Measurements from ENCODE around the gene TBC1D9. TPM values are rescaled to one million over a fixed set of nuclear protein-coding genes. Genes with fewer than 3 reads are reported as not detected.
"Not testable (repeated sequence)": the region's sequence is repeated elsewhere in the genome, so short reads cannot be mapped to it uniquely, and the experiment has no call there.

The TBC1D9 gene
- total RNA-seq: 15.0 TPM
- long read RNA-seq, full-length matches to known transcripts: 3 of 14 reads
- long read RNA-seq, partial matches to known transcripts: 9 of 14 reads
- long read RNA-seq, other reads (novel, unspliced or antisense): 2 of 14 reads

DNA sequence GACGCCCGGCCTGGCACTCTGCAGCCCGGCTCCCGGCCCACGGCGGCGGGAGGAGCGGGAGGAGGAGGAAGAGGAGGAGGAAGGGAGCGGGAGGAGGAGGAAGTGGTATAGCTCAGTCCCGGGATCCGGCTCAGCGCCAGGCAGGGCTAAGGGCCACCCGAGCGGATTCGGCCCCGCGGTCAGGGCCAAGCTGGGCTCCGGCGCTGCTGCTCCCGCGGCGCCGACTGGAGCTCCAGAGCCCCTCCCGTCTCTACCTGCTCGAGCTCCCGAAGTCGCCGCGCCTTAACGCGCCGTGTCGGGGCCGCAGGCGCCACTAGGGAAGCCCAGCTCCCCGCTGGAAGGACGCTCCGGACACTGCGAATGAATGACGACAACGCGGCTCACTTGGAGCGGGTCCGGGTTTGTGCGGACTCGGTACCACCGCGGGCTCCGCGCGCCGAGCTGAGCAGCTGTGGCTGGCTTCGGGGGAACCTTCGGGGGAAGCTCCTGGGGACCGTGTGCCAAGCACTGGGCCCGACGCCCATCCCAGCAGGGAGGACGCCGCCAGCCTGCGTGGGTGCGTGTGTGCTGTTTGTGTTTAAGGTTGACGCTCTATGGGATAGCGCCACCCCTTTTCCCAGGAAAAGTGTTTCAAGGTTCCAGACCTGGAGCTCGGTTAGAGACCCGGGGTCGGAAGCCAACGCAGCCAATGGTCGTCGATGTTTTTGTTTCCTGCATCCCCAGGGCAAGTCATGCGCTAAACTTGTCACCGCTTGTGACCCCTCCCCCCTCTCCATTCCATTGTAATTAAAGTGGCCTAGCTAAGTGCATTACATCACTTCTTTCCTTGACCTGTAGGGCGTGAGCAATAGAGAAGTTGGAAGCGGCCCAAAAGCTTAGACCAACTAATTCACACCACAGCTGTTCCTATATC lies at the start of gene TBC1D9:
TBC1D9 (minus strand) TSS at position 67 of the 913 bp plus-strand sequence. CDS start 340 bp downstream, outside the sequence.
- DNase-seq (ENCODE audit: low spot score): peak; percentile 88
- intact Hi-C loops (cut with DNase I): loop anchor here (5.0 kb wide), 4 partner anchors 64 to 384 kb away; partner anchors contain the start of gene SCOC

DNA sequence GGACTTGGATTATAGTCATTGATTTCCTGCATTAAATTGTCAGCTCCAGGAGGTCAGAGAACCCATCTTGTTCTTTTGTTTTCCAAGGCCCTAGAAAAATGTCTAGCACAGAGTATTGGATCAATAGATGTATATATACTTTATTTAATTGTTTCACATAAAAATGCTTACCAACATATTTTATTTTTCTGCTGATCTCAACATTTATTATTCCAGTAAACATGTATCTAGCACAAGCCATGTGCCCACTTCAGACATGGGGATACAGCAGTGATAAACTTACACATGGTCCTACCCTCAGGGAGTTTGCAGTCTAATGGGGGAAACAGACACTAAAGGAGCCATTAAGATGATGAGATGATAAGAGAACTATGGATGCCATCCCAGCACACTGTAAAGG lies 49.1 kb upstream of the TBC1D9 start:
- intact Hi-C loops (cut with DNase I): no loop called here
- no peak for DNase-seq (ENCODE audit: low spot score)

DNA sequence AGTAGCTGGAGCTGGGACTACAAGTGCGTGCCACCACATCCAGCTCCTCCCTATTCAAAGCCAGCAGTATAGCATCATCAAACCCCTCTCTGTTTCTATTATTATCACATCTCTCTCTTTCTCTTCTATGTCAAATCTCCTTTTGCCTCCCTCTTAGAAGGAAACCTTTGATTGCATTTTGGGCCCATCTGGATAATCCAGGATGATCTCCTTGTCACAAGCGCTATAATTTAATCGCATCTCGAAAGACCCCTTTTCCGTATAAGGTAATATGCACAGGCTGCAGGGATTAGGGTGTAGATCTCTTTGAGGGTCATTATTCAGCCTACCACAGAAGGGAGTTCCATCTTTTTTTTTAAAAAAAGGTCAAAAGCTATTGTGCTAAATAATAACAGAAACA lies 46.4 kb upstream of the TBC1D9 start:
- intact Hi-C loops (cut with DNase I): no loop called here
- DNase-seq (ENCODE audit: low spot score): no peak

DNA sequence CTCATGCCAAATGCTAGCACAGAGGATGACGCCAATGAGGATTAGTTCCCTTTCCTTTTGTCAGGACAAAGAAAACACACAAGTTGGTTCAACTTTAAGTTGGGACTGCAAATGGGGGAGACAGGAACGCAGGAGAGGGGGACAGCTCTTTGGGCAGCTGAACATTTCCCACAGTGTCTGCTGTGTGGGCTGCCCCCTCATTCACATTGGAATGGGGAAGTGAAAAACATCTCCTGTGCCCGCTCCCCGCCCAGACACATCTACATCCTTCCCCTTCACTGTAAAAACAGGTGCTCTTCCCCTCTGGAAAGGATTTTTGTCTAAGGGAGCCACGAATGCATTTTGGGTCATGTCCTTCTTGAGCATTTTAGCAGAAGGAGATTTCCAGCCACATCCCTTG lies 44.5 kb upstream of the TBC1D9 start:
- intact Hi-C loops (cut with DNase I): no loop called here

DNA sequence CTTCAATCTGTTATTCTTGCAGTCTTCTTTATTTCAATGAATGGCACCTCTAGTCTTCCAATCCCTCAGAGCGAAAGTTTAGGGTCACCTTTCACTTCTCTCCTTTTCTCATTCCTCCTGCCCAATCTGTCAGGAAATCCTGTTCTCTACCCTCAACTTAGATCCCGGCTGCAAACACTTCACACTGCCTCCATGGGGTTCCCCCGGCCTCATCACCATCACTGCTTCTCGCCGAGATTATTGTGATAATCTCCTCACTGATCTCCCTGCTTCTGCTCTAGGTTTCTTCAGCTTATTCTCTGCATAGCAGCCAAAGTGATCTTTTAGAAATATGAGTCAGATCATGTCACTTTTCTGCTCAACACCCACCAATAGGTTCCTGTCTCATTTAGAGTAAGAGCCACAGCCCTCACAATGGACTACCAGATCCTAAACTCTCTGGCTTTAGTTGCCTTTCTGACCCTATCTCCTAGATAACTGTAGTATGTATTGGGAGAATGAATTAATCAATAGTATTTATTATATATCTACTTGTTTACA lies 43.6 kb upstream of the TBC1D9 start:
- DNase-seq (ENCODE audit: low spot score): no peak
- intact Hi-C loops (cut with DNase I): no loop called here

More for the DNA sequence above, 44.5 kb upstream of the TBC1D9 start:
- DNase-seq (ENCODE audit: low spot score): no peak

DNA sequence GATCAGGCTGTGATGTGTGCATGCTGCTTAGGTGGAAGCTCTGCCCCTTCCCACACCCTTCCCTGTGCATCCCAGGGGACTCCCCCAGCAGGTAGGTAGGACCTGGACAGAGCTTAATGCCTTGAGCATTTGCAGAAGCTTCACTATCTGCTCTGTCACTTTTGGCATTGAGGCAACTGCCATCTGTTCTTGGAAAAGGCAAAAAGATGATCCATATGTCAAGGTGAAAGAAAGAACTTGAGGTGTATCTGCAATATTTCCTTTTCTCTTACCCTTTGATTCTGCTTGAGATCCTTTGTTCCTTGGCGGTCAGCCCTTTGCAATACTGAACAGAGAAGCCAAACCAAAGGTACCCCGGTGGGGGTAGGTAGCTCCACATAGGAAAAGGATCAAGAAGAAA lies 37.1 kb upstream of the TBC1D9 start:
- DNase-seq (ENCODE audit: low spot score): no peak
- intact Hi-C loops (cut with DNase I): no loop called here

DNA sequence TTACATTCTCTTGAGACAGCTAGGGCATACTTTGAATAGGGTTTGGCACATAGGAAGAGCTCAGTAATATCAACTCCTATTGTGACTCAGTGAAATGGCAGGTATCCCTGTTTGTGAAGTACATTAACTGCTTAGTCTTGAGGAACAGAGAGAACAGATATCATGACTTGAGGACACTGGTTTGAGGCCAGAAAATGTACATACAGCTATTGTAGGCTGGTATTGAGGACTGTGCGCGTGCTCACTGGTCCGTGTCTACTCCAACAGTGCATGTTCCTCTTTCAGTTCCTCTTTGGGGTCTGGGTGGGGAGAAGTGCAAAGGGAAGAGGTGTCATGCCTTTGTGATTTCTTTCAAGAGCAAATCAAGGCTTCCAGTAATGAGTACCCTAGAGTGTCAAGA lies 34.6 kb upstream of the TBC1D9 start:
- intact Hi-C loops (cut with DNase I): no loop called here

DNA sequence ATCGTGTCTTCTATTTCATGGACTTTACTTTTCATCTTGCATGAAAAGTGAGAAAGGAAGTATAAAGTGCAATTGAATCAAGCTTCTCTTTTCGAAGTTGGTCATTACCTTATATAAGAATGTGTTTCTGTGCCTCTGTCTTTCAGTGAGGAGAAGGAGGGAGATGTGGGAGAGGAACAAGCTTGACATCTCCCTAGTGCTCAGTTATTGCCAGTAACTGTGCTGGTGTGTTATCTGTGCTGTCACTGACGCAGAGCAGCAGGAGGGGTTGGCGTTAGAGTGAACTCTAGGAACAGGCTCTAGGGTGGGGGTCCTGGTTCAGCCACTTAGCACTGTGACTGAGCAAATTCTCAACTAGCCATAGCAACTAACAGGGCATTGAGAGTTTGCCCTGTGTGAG lies 34.0 kb upstream of the TBC1D9 start:
- no peak for DNase-seq (ENCODE audit: low spot score)
- intact Hi-C loops (cut with DNase I): no loop called here

More for the DNA sequence above, 34.6 kb upstream of the TBC1D9 start:
- no peak for DNase-seq (ENCODE audit: low spot score)

DNA sequence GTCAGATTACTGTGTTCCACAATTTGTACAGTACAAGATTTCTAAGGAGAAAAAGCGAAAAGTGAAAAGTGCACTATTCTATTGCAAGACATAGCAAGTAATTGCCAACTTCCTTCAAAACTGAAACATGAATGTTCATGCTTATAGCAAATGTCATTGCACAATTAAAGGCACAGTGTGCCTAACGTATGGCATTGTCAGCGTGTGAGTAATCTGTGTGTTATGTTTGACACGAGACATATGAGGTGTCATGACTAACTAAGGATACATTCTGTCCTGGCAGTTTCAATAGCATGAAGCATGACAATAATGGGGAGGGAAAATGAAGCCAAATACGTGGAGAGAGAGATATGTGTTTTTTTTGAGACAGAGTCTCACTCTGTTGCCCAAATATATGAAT lies 33.6 kb upstream of the TBC1D9 start:
- intact Hi-C loops (cut with DNase I): no loop called here
- DNase-seq (ENCODE audit: low spot score): no peak

DNA sequence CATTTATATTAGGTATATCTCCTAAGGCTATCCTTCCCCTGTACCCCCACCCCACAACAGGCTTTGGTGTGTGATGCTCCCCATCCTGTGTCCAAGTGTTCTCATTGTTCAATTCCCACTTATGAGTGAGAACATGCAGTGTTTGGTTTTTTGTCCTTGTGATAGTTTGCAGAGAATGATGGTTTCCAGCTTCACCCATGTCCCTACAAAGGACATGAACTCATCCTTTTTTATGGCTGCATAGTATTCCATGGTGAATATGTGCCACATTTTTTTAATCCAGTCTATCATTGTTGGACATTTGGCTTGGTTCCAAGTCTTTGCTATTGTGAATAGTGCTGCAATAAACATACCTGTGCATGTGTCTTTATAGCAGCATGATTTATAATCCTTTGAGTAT lies 26.6 kb upstream of the TBC1D9 start:
- DNase-seq (ENCODE audit: low spot score); intact Hi-C loops (cut with DNase I): not testable (repeated sequence)

DNA sequence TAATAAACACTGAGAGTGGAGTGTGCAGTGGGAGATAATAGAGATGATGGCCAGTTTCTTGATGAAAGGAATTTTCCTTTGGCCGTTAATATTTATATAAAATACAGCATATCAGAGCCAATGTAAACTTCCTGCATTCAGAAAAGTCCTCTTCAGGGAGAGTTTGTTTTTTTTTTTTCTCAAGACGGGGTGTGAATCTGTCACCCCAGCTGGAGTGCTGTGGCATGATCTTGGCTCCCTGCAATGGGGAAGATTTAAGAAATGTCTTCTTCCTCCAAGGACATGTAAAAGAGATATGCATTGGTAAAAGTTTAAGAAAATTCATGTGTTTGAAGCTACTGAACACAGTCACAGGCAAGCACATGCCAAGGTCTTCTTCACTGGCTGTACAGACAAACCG lies 25.4 kb upstream of the TBC1D9 start:
- intact Hi-C loops (cut with DNase I): no loop called here
- no peak for DNase-seq (ENCODE audit: low spot score)

DNA sequence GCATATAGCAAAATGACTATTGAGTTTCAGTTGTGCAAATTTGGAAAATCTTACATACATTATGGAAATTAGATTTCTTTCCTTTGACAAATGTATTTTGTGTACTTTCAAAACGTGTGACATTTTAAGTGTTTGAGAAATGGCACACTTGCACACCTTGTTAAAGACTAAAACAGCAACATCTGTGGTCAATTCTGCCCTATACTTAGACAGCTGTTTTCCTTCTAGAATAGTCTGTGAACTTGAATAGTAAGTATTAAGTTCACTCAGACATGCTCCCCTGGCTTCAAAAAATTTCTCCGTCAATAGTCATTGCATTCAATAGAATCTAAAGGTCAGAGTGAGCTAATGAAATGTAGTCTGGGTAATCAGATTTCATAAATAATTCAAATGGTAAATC lies 21.7 kb upstream of the TBC1D9 start:
- intact Hi-C loops (cut with DNase I): no loop called here

DNA sequence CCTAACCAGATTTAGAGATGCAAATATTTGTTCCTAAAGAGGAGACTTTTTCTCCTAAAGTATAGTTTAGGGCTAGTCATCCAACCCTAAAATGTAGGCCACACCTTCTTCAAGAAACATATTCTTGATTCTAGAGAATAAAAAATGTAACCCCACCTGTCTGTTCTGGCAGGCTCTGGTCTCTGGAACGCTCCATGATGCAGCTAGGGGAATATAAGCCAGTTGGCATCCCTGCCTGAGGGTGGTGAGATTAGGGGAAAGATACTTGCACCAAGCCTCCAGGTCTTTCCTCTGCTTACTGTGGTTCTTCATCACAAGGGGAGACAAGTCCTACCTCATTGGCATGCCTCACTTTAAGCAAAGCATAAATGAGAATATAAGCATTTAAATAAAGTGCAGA lies 21.2 kb upstream of the TBC1D9 start:
- intact Hi-C loops (cut with DNase I): no loop called here
- no peak for DNase-seq (ENCODE audit: low spot score)

More for the DNA sequence above, 21.7 kb upstream of the TBC1D9 start:
- no peak for DNase-seq (ENCODE audit: low spot score)

DNA sequence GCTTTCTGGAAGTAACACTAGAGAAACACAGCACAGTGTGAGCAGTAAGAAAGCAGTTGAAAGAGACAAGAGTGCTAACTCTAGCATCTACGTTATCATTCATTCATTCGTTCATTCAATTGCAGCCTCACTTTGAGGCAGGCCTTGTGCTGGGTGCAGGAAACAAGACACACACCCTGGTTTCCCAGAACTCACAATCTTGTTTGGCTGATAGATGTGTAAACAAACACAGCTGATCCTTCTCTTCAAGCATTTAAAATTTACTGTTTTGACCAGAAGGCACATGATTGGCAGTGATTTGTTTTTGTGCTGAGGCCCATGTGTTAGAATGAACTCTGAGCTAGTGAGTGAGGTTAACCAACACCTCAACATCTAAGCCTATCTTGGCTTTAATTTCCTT lies 20.4 kb upstream of the TBC1D9 start:
- intact Hi-C loops (cut with DNase I): no loop called here
- DNase-seq (ENCODE audit: low spot score): no peak

DNA sequence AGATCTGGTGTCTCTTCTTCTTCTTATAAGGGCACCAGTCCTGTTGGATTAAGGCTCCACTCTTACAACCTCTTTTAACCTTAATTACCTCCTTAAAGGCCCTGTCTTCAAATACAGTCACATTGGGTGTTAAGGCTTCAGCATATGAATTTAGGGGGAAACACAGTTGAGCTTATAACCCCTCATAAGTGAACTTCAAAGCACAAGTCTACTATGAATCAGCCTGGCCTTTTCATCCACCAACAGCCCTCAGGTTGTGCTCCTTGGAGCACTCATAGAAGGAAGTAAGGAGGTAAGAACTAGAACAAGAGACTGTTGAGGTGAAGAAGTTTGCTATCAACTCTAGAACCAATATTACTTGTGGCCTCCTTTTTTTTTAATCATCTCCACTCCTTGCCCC lies 18.8 kb upstream of the TBC1D9 start:
- no peak for DNase-seq (ENCODE audit: low spot score)
- intact Hi-C loops (cut with DNase I): no loop called here

DNA sequence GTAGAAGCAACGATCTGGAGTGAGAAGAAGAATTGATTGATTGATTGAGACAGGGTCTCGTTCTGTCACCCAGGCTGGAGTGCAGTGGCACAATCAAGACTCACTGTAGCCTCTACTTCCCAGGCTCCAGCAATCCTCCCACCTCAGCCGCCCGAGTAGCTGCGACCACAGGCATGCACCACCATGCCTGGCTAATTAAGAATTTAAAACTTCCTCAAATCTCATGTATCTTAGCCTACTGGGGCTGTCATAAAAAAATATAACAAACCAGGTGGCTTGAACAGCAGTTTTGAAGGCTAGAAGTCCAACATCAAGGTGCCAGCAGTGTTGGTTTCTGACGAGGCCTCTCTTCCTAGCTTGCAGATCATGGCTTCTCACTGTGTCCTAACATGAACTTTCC lies 18.3 kb upstream of the TBC1D9 start:
- DNase-seq (ENCODE audit: low spot score): no peak
- intact Hi-C loops (cut with DNase I): no loop called here

DNA sequence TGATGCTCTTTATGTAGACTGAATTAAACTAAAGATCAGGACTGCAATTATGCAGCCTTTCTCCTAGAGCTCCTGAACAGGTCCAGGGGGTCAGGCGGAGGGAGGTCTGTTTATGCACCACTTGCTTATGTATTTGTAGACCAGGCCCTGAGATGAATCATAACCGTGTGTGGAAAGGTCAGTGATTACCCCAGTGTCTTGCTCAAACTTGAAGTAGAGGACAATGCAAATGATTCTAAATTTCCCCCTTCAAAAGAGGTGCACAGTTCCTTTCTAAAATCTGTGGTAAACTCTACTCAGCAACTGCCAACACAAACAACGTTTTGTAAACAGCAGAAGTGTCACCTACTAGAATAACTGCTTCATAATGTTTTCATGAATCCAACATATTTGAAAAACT lies 13.0 kb upstream of the TBC1D9 start:
- intact Hi-C loops (cut with DNase I): no loop called here
- DNase-seq (ENCODE audit: low spot score): no peak

DNA sequence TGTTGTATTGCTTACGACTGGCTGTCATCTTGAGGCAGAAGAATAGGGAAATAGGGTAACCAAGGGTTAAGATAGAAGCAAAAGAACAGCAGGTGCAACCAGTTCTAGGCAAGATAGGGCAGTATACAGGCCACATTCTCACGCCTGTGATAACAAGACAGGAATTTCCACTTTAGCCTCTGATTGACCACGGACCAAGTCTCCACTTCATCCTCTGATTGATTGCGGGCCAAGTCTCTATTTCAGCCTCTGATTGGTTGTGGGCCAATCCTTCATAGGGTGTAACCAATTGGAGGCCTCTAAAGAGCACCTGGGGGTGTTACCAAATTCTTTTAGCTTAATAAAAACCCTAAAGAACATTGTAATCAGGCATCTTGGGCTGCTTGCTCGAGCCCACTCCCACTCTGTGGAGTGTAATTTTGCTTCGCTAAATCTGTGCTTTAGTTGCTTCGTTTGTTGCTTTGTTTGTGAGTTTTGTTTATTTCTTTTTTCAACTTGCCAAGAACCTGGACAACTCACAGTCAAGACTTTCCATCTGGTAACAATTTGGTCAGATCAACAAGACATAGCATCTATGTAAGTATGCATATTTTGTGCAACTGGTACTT lies 8.7 kb upstream of the TBC1D9 start:
- no peak for DNase-seq (ENCODE audit: low spot score)
- intact Hi-C loops (cut with DNase I): no loop called here

DNA sequence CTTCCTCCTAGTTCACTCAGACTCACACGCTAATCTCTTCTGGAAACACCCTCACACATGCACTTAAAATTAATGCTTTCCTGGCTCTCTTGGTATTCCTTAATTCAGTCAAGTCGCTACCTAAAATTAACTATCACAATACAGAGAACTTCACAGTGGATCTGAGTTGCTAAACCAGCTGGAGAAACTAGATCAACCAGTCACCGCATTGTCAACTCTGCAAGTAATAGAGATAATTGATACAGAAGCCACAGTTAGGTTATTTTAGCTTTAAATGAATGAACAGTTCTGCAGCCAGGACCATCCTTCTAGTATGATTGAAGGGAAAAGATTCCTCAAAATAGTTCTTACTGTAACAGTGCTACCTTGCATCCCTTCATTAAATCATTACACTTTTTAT lies 6.0 kb upstream of the TBC1D9 start:
- no peak for DNase-seq (ENCODE audit: low spot score)
- intact Hi-C loops (cut with DNase I): no loop called here

DNA sequence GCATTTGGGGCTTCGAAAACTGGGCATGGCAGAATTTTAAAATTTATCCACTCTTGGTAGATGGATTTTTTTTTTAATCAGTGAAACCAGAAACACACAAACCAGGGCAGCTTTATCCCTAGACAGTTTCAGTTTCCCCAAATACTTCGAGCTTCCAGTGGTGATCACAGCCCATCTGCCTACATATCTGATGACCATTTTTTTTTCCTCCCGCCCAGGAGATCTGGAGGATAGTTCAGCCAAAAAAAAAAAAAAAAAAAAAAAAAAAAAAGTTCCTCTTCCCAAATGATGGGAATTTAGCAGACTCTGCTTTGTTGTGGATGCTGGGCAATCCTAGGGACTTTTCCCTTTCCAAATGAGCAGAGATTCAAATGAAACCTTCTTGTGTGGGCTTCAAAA lies 1.0 kb upstream of the TBC1D9 start:
- intact Hi-C loops (cut with DNase I): loop anchor here (5.0 kb wide), 4 partner anchors 65 to 385 kb away; partner anchors contain the start of gene SCOC

More for the DNA sequence above, 1.0 kb upstream of the TBC1D9 start:
- DNase-seq (ENCODE audit: low spot score): no peak
